Activated CD8-positive, alpha-beta memory T cell treated with anti-CD3 and anti-CD28 coated beads, Interleukin-2, amount 10 ng/mL, durations not matched to agents 7 days and 5 days (primary cell): ENCODE measurements around the gene PLCB1. TPM values are rescaled to one million over a fixed set of nuclear protein-coding genes. Genes with fewer than 3 reads are reported as not detected.

Source experiments
- ATAC-seq: fragments of 150-1000 bp; cut with Tn5 transposase; one replicate; pipeline ENCODE4 v1.10.0; 2021; ENCODE audit warnings: moderate library complexity
- CTCF ChIA-PET: fragments of 350-600 bp; sonication (Branson Sonifier 250); formaldehyde crosslinking; loops from one replicate; lab custom pipeline; 2021; ENCODE audit warnings: antibody characterized with exemption; lab: Charles Lee
- DNase-seq: peaks from one replicate; pipeline ENCODE4 v3.0.0-alpha.2; 2020
- H3K27ac Mint-ChIP-seq: one replicate; pipeline ENCODE4 v1.8.0; 2021; ENCODE audit warnings: mild to moderate bottlenecking, mixed read lengths
- H3K27me3 Mint-ChIP-seq: one replicate; pipeline ENCODE4 v1.8.0; 2021; ENCODE audit warnings: mixed read lengths
- H3K36me3 Mint-ChIP-seq: one replicate; pipeline ENCODE4 v1.8.0; 2021; ENCODE audit warnings: mild to moderate bottlenecking, mixed read lengths
- H3K4me1 Mint-ChIP-seq: one replicate; pipeline ENCODE4 v1.8.0; 2021; ENCODE audit warnings: mixed read lengths
- H3K4me3 Mint-ChIP-seq: one replicate; pipeline ENCODE4 v1.8.0; 2021; ENCODE audit warnings: mild to moderate bottlenecking, moderate library complexity, mixed read lengths
- H3K9me3 Mint-ChIP-seq: one replicate; pipeline ENCODE4 v1.8.0; 2022; ENCODE audit warnings: low read depth, mixed read lengths
- total RNA-seq, 2 experiments: library from RNA; stranded (reverse); gene quantifications; one replicate each; pipeline ENCODE4 v1.2.3, GENCODE V29; 2021

Gene PLCB1
- total RNA-seq, 2 experiments from 2014 or later: 2.4 to 3.2 TPM

DNA sequence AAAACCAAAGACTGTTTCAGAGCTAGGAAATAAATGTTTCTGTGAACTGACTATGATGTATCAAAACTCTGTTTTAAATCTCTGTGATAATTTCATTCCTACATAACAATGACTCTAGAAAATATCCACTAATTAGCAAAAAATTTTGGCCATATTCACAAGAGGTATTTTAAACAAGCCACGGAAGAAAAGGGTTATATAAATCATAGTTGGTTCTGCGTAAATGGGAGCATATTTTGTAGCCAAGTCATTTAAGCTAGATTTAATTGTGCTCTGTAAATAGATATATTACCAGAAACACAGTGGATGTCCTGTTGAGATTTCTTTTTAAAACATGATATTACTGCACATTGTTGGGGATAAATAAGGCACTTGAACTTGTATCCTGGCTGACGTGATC lies 520.3 kb downstream of the PLCB1 start:
- CTCF ChIA-PET: no interaction called here
- Mint-ChIP-seq H3K27ac (no peak overlapping the region), H3K4me1 (peaks cover 7% of the 10 kb centered on the region), H3K36me3 (no peaks in the 10 kb centered on the region), H3K4me3 (no peak overlapping the region), H3K27me3 (no peaks in the 10 kb centered on the region), H3K9me3 (no peaks in the 10 kb centered on the region)
- DNase-seq: no peak
- ATAC-seq: no peak

DNA sequence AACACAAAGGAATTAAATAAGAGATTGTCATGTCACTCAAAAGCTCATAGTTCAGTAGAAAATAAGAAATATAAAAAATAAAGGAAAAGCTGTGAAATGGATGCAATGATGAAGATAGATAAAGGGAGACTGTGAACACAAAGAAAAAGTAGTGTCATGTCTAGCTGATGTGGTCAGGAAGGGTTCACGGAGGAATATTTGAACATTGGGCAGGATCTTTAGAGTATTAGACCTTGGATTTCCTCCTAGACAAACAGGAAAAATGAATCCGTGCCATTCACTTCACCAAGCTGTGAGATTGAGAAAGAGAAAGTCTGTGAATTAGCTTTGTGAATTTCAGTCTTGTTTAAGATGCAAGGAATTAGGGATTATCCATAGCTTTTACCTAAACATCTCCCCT lies 522.4 kb downstream of the PLCB1 start:
- ATAC-seq (no peak), DNase-seq (no peak)
- H3K27ac Mint-ChIP-seq: no peak overlapping the region
- no peaks in the 10 kb centered on the region for H3K9me3 Mint-ChIP-seq
- H3K27me3 Mint-ChIP-seq: no peaks in the 10 kb centered on the region
- H3K4me3 Mint-ChIP-seq: no peak overlapping the region
- CTCF ChIA-PET: no interaction called here
- H3K4me1 Mint-ChIP-seq: no peaks in the 10 kb centered on the region
- H3K36me3 Mint-ChIP-seq: no peaks in the 10 kb centered on the region

DNA sequence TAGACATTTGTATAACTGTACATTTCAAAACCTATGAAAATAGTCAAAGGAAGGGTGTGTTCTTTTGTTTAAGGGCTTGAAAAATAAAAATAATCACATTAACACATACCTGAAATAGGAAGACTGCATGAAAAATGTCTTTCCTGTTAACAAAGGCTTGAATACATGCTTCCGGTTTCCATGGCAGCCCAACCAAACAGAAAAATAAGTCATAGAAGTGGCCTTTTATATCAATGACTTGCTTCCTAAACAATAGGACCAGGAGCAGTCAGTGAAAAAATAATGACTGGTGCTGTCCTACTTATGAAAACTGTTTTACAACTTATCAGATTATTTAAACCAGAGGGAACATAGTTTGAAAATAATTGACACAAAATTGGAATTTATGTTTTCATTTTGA lies 524.3 kb downstream of the PLCB1 start:
- no peaks in the 10 kb centered on the region for H3K4me1 Mint-ChIP-seq
- H3K27me3 Mint-ChIP-seq: no peaks in the 10 kb centered on the region
- no peak overlapping the region for H3K4me3 Mint-ChIP-seq
- H3K9me3 Mint-ChIP-seq: no peaks in the 10 kb centered on the region
- DNase-seq (no peak), ATAC-seq (no peak)
- H3K36me3 Mint-ChIP-seq: no peaks in the 10 kb centered on the region
- no peak overlapping the region for H3K27ac Mint-ChIP-seq
- CTCF ChIA-PET: no interaction called here

DNA sequence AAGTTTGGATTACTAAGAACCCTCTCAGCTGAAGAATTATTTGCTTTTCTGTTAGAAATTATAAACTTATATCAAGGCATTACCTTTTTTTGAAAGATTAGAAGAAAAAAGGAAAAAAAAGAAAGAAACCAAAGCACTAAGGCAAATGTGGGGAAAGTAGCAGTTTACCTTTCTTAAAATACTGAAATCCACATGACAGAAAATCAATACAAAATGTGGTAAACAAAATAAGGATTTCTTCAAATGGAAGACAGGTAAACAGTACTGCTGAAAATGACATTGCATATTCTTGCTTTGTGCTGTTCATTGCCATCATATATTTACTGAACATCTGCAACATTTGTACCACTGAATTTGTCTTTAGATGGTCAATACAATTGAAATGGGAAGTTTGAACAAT lies 525.6 kb downstream of the PLCB1 start:
- H3K4me3 Mint-ChIP-seq: no peak overlapping the region
- no peaks in the 10 kb centered on the region for H3K4me1 Mint-ChIP-seq
- H3K27me3 Mint-ChIP-seq: no peaks in the 10 kb centered on the region
- H3K27ac Mint-ChIP-seq: no peak overlapping the region
- no peaks in the 10 kb centered on the region for H3K36me3 Mint-ChIP-seq
- CTCF ChIA-PET: no interaction called here
- ATAC-seq (no peak), DNase-seq (no peak)
- no peaks in the 10 kb centered on the region for H3K9me3 Mint-ChIP-seq

DNA sequence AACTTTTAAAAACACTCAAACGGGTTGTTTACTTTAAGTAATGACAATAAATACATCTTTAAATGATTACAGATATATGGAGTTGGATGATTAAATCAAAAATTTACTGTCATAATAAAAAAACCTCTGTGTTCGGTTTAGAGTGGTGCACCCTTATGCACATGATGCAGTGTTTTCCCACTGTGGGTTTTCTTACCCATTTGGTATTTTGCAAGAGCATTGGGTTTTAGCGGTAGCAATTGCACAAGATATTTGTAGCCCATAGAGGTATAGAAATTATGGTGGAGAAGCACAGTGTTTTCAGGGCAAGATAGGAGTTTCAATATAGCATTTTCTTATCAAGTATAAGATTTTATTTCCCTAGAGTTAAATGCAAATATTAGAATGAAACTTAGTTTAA lies 526.0 kb downstream of the PLCB1 start:
- no peak for ATAC-seq
- Mint-ChIP-seq H3K9me3 (no peaks in the 10 kb centered on the region), H3K36me3 (no peaks in the 10 kb centered on the region), H3K27ac (no peak overlapping the region), H3K27me3 (no peaks in the 10 kb centered on the region), H3K4me3 (no peak overlapping the region), H3K4me1 (no peaks in the 10 kb centered on the region)
- DNase-seq: no peak
- CTCF ChIA-PET: no interaction called here

DNA sequence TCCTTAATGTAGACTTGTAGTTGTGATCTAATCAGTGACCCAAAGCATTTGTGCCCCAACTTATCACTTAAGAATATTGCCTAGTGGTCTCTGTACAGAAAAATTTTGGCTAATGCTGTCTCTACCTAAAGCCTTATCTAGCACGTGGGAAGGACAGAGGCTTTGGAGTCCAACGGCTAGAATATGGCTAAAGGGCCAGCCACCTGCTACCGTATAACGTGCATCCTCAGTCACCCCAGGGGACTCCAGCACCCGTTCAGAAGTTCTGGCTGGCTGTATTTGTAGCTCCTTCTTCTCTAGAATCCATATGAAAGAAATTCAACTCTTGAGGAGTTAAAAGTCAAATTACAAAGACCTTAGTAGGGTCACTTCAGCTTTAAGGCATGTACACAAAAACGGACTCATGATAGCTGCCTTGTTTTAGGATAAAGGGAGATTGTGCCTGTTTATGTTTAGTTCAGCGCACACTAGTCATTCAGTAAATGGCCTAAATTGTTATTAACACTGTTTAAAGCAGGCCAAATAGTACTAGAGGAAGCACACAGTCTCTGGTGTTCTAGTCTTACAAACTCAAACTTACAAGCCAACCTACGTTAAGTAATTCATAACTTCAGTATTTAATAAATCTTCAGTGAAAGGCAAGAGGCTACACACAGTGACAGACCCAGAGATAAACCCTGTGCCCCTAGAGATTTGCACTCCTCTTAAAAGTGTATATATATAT lies 529.3 kb downstream of the PLCB1 start:
- no peaks in the 10 kb centered on the region for H3K36me3 Mint-ChIP-seq
- ATAC-seq (peak; percentile 9), DNase-seq (no peak)
- no peaks in the 10 kb centered on the region for H3K4me1 Mint-ChIP-seq
- no peak overlapping the region for H3K27ac Mint-ChIP-seq
- no peak overlapping the region for H3K4me3 Mint-ChIP-seq
- no peaks in the 10 kb centered on the region for H3K27me3 Mint-ChIP-seq
- no peaks in the 10 kb centered on the region for H3K9me3 Mint-ChIP-seq
- CTCF ChIA-PET: no interaction called here

DNA sequence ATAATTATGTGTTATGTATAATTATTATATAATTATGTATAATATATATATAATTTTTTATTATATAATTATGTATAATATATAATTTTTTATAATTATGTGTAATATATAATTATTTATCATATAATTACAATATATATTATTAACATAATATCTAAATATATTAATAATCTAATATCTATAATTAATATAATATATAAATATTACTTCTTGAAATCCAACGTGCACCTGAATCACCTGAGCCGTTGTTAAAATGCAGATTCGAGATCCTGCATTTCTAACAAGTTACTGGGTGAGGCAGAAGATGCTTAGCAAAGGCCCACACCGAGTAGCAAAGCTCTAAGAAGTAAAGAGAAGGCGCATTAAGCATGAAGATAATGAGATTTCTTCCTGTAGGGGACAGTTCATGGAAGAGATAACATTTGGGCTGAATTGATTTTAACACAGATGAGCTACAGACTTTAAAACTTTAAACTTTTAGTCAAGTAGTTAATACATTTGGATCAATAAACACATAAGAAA lies 530.4 kb downstream of the PLCB1 start:
- ATAC-seq: no peak
- Mint-ChIP-seq H3K27ac (no peak overlapping the region), H3K4me3 (no peak overlapping the region), H3K27me3 (no peaks in the 10 kb centered on the region), H3K36me3 (no peaks in the 10 kb centered on the region), H3K9me3 (no peaks in the 10 kb centered on the region), H3K4me1 (no peaks in the 10 kb centered on the region)
- no peak for DNase-seq
- CTCF ChIA-PET: no interaction called here

DNA sequence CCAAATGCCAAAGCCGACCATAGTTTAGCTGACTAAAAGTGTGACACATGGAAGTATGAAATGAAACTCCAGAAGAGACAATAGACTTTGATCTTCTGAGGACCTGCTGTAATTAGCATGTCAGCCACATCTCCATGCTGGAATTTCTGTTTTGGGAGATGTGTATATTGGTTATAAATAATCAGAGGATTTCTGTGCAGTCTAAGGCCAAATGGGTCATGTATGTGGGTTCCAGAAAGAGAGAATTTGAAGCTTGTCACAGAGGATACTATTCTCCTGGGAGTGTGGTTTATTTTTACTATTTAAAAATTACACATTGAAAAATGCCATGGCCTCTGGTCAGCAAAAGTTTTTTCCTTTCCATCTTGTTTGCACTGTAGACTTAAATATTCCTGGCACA lies 531.4 kb downstream of the PLCB1 start:
- H3K4me1 Mint-ChIP-seq: no peaks in the 10 kb centered on the region
- no peak overlapping the region for H3K27ac Mint-ChIP-seq
- H3K4me3 Mint-ChIP-seq: no peak overlapping the region
- DNase-seq (no peak), ATAC-seq (no peak)
- H3K27me3 Mint-ChIP-seq: no peaks in the 10 kb centered on the region
- CTCF ChIA-PET: interaction anchor here (2.2 kb wide), 1 partner anchor 58 kb away, joined by 10 read pairs; no protein-coding TSS in a partner anchor
- H3K36me3 Mint-ChIP-seq: no peaks in the 10 kb centered on the region
- H3K9me3 Mint-ChIP-seq: no peaks in the 10 kb centered on the region

DNA sequence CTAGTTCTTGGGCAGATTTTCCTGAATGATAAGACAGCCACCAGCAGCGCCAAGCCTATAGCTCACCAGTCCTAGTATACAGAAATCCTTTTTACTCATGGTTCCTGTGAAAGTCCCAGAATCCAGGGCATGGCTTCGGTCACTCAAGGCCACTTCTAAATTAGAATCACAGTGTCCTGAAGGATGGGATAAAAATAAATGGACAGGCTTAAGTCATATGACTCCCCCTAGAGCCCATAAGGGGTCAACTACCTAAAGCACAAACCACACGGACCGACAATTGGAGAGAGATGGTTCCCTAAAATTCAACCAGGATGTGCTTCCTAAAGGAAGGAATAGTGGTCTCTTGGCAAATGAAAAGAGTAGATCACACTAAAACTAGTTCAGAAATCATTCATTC lies 532.7 kb downstream of the PLCB1 start:
- Mint-ChIP-seq H3K36me3 (no peaks in the 10 kb centered on the region), H3K4me3 (no peak overlapping the region), H3K27me3 (no peaks in the 10 kb centered on the region), H3K9me3 (no peaks in the 10 kb centered on the region), H3K4me1 (no peaks in the 10 kb centered on the region), H3K27ac (no peak overlapping the region)
- ATAC-seq (no peak), DNase-seq (no peak)
- CTCF ChIA-PET: interaction anchor here (2.2 kb wide), 1 partner anchor 57 kb away, joined by 10 read pairs; no protein-coding TSS in a partner anchor

DNA sequence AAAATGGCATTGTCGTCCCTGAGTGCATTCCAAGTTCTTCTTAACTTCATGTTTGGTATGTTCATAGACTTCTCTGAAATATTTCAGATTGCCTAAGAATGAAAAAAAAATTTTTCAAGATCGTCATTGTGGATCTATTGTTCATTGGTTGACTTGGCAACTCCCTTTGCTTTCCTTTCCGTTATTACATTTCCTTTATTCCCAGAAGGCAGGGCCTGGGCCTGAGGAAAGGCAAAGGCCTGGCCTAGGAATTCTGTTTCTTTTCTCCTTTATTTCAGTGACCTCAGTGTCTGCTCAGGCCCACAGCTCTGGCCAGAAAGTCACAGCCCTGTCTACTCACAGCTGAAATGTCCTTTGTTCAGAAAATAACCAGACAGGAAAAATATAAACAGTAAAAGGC lies 535.2 kb downstream of the PLCB1 start:
- no peaks in the 10 kb centered on the region for H3K36me3 Mint-ChIP-seq

DNA sequence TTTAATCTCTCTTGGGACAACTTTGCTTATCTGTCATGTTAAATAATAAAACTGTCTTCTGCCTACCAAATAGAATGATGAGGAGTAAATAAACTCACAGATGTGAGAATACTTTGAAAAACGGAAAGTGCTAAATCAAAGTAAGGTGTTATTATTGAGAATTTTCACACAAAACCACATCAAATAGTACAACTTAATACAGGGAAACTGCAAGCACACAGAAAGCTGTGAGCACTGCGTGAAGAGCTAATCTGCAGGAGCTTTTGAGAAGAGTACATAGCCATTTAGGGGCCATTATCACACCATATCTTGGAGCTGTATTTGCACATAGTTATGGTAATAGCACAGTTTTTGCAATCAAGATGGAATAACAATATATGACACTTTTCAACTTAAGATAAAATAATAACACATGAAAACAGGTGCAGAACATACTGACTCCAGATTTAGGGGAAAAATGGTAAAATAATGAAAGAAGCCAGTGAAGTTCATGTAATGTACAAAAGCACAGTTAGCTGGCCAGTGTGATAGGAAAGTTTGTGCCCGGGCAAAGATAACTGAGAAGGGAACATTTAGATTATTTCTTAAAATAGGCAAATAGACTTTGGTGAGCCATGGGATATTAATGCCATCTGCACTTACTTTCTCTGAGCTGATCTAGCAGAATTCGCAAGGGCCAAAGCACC lies 538.3 kb downstream of the PLCB1 start:
- Mint-ChIP-seq H3K27ac (no peak overlapping the region), H3K4me3 (no peak overlapping the region), H3K36me3 (no peaks in the 10 kb centered on the region), H3K27me3 (no peaks in the 10 kb centered on the region), H3K9me3 (no peaks in the 10 kb centered on the region), H3K4me1 (no peaks in the 10 kb centered on the region)
- ATAC-seq: no peak
- CTCF ChIA-PET: no interaction called here
- DNase-seq: no peak

More for the DNA sequence above, 535.2 kb downstream of the PLCB1 start:
- ATAC-seq (no peak), DNase-seq (no peak)
- CTCF ChIA-PET: no interaction called here
- Mint-ChIP-seq H3K27ac (no peak overlapping the region), H3K9me3 (no peaks in the 10 kb centered on the region), H3K4me1 (no peaks in the 10 kb centered on the region), H3K4me3 (no peak overlapping the region), H3K27me3 (no peaks in the 10 kb centered on the region)

DNA sequence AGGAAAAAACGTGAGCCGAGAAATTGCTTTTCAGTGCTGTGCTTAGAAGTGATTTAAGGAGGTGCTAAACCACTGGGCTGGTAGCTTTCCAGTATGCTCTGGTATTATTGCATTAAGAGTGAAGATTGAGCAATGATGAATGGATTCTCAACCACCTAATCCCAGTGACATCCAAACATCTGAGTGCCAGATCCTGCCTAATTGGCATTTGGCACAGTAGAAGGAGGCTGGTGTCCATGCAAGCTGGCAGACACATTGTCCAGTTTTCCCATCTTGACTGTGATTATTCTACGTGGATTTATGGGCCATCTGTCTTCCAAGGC lies 538.8 kb downstream of the PLCB1 start:
- no peaks in the 10 kb centered on the region for H3K9me3 Mint-ChIP-seq
- DNase-seq: no peak
- H3K36me3 Mint-ChIP-seq: no peaks in the 10 kb centered on the region
- ATAC-seq: no peak
- CTCF ChIA-PET: no interaction called here
- H3K4me1 Mint-ChIP-seq: no peaks in the 10 kb centered on the region
- no peaks in the 10 kb centered on the region for H3K27me3 Mint-ChIP-seq
- no peak overlapping the region for H3K4me3 Mint-ChIP-seq
- H3K27ac Mint-ChIP-seq: no peak overlapping the region

DNA sequence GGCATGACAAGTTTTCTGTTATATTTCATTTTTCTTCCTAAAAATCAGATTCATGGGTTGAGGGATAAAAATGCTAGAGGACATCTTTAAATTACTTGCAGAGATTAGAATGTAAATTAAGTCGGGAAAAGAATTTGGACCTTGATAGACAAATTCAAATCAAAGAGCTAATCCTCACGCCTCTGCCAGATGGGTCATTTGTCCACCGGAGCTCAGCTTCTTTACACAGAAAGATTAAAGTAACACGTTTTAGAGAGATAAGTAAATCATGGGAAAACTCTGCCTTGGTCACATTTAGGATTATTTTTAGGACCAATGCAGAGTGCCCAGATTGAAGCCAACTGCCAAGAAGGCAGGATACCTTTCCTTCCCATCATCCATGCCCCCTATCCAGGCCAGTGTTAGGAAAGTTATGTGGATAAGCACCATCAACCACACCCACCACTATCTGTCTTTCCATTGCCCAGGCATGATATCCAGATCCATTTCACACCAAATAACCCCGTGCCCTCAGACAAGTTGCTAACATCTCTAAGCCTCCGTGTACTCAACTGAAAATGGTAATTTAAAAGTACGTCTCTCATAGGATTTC lies 539.4 kb downstream of the PLCB1 start:
- no peak overlapping the region for H3K4me3 Mint-ChIP-seq
- CTCF ChIA-PET: no interaction called here
- H3K27me3 Mint-ChIP-seq: no peaks in the 10 kb centered on the region
- H3K27ac Mint-ChIP-seq: no peak overlapping the region
- no peaks in the 10 kb centered on the region for H3K4me1 Mint-ChIP-seq
- ATAC-seq: no peak
- H3K9me3 Mint-ChIP-seq: no peaks in the 10 kb centered on the region
- no peak for DNase-seq
- no peaks in the 10 kb centered on the region for H3K36me3 Mint-ChIP-seq

DNA sequence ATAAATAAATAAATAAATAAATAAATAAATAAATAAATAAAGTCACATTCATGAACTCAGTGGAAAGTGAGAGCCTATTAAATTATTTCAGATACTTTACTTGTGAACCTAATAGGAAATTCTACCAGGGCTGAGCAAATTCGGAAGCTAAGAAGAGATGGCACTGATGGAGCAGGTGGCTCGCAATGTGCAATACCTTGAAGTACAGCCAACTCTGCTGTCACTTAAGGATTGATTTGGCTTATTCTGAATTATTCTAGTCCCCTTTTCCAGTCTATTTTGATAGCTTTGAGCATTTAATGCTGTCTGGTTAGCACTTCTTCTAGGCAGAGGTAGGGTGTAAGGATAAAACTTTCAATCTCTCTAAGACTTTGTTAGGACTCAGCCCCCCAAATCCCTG lies 541.0 kb downstream of the PLCB1 start:
- ATAC-seq: no peak
- Mint-ChIP-seq H3K27me3 (no peaks in the 10 kb centered on the region), H3K4me1 (no peaks in the 10 kb centered on the region), H3K36me3 (no peaks in the 10 kb centered on the region), H3K9me3 (no peaks in the 10 kb centered on the region), H3K27ac (no peak overlapping the region), H3K4me3 (no peak overlapping the region)
- no peak for DNase-seq
- CTCF ChIA-PET: interaction anchor here (0.6 kb wide), 1 partner anchor 132 kb away, joined by 3 read pairs; no protein-coding TSS in a partner anchor
